Testis (tissue), 2 donors: Measurements from ENCODE around the gene ZGPAT.

Experiments
- POLR2A ChIP-seq: fragments of 450-650 bp; IDR thresholded peaks from one replicate; pipeline ENCODE4 v1.6.1; 2017; ENCODE audit warnings: antibody characterized with exemption, mild to moderate bottlenecking, moderate library complexity
- TF ChIP-seq, protein P1 (sequence below), 3 experiments: fragments of 450-650 bp in 2 of 3; fragments of 200-600 bp in 1 of 3; sonication (generic) in 1 of 3; IDR thresholded peaks; one replicate each; pipeline ENCODE4 v1.5.1; 2016 to 2019; ENCODE audit warnings: antibody characterized with exemption in 3 of 3, mild to moderate bottlenecking in 2 of 3, moderate library complexity in 1 of 3

DNA sequence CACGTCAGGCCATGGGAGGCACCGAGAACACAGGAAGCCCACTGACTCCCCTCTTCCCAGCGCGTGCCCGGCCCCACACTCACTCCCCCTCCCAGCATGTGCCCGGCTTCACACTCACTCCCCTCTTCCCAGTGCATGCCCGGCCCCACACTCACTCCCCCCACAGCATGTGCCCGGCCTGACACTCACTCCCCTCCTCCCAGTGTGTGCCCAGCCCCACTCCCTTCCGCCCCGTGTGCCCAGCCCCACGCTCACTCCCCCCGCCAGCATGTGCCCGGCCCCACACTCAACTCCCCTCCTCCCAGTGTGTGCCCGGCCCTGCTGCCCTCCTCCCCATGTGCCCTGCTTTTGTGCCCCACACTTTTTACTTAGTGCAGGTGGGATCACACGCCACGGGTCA lies 40.0 kb upstream of the ZGPAT start:
- no peak for TF ChIP-seq POLR2A
- TF ChIP-seq, protein P1, sequence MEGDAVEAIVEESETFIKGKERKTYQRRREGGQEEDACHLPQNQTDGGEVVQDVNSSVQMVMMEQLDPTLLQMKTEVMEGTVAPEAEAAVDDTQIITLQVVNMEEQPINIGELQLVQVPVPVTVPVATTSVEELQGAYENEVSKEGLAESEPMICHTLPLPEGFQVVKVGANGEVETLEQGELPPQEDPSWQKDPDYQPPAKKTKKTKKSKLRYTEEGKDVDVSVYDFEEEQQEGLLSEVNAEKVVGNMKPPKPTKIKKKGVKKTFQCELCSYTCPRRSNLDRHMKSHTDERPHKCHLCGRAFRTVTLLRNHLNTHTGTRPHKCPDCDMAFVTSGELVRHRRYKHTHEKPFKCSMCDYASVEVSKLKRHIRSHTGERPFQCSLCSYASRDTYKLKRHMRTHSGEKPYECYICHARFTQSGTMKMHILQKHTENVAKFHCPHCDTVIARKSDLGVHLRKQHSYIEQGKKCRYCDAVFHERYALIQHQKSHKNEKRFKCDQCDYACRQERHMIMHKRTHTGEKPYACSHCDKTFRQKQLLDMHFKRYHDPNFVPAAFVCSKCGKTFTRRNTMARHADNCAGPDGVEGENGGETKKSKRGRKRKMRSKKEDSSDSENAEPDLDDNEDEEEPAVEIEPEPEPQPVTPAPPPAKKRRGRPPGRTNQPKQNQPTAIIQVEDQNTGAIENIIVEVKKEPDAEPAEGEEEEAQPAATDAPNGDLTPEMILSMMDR (IDR thresholded peaks at IDR 0.05), result no peak
